GM10266 (cell line): ENCODE measurements around the gene CRAMP1.

Experiments used
- DNase-seq: peaks from one replicate; pipeline ENCODE4 v3.0.0; 2012; ENCODE audit errors: extremely low spot score
- CTCF ChIP-seq: IDR thresholded peaks from 2 replicates; pipeline ENCODE4 v1.5.1; 2012; ENCODE audit warnings: mild to moderate bottlenecking, low read depth; ENCODE audit not compliant: control insufficient read depth, insufficient read depth; ENCODE audit errors: missing control alignments

CRAMP1 gene, protein sequence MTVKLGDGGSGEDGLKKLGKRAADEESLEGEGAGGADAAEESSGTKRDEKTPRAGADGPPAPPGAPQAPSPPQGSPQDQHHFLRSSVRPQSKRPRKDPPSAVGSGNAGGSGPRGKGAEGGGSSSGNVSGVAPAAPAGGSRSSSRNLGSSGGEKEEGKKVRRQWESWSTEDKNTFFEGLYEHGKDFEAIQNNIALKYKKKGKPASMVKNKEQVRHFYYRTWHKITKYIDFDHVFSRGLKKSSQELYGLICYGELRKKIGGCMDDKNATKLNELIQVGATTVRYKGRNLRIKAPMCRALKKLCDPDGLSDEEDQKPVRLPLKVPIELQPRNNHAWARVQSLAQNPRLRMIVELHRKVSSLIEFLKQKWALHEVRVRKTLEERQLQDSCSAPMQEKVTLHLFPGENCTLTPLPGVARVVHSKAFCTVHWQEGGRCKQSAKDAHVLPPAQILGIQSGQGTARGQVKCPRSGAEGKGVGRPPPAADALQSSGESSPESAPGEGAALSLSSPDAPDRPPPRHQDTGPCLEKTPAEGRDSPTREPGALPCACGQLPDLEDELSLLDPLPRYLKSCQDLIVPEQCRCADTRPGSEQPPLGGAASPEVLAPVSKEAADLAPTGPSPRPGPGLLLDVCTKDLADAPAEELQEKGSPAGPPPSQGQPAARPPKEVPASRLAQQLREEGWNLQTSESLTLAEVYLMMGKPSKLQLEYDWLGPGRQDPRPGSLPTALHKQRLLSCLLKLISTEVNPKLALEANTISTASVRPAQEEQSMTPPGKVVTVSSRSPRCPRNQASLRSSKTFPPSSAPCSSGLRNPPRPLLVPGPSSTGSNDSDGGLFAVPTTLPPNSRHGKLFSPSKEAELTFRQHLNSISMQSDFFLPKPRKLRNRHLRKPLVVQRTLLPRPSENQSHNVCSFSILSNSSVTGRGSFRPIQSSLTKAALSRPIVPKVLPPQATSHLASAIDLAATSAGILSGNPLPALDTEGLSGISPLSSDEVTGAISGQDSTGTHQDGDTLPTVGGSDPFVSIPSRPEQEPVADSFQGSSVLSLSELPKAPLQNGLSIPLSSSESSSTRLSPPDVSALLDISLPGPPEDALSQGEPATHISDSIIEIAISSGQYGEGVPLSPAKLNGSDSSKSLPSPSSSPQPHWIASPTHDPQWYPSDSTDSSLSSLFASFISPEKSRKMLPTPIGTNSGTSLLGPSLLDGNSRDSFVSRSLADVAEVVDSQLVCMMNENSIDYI (N-terminal part only)

GRCh38 chr16:1612320-1613111 lies at the start of gene CRAMP1:
TSS of gene CRAMP1 (plus strand) at chr16:1612360. CDS start at chr16:1614640, 2,280 bp downstream.
- TF ChIP-seq CTCF = no peak
- DNase-seq = peak; percentile 55

DNA sequence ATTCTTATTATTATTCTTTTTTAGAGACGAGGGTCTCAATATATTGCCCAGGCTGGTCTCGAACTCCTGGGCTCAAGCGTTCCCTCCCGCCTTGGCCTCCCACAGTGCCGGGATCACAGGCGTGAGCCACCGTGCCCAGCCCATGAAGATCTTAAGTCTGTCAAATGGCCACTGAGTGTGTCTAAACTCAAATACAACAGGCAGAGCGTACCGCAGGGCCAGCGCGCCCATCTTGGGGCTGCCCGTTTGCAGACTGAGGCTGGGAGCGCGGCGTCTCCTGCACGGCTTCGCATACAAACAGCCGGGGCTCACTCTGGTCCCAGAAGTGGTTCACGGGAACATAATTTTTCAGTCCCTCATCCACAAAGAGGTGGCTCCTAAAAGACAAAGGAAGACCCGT lies 48.4 kb upstream of the CRAMP1 start:
- no peak for TF ChIP-seq CTCF
- DNase-seq = no peak

GRCh38 chr16:1564325-1564724 lies 47.8 kb upstream of the CRAMP1 start:
- no peak for DNase-seq
- TF ChIP-seq CTCF = peak; percentile 18

DNA sequence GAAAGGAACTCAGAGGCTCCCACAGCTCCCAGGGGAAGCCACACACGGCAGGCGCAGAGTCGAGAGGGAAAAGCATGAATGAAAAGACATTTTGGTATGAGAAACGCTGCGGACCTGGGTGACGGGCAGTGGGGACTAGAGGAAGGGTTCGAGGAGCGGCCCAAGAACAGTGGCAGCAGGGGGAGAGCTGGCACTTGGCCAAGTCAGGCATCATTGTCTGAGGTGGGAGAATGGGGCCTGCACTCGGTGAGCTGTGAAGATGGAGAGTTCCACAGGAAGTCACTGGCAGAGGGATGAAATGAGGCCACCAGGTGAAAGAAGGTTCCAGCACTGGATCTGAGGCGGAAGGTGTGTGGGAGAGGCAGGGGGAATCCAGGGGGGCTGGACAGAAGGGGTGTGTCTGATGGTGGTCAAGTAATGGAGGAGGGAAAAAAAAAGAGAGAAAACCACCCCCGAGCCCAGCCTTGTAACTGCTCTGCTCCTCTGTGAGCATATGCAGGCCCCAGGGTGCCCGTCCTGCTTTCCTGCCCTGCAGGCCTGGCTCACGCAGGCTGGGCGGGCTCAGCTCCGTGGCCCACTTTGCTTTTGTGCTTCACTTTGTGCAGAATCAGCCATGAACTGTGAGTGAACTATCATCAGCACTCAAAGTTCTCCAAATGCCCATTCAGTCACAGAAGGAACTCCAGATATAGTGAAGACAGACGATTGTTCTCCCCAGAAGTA lies 46.9 kb upstream of the CRAMP1 start:
- no peak for TF ChIP-seq CTCF
- no peak for DNase-seq

GRCh38 chr16:1567988-1568387 lies 44.2 kb upstream of the CRAMP1 start:
- DNase-seq = no peak
- no peak for TF ChIP-seq CTCF
